ENCODE data around the gene COL6A3. TPM values are rescaled to one million over a fixed set of nuclear protein-coding genes. Genes with fewer than 3 reads are reported as not detected.

The COL6A3 gene
- total RNA-seq, 1 donor: 1,478 TPM

DNA sequence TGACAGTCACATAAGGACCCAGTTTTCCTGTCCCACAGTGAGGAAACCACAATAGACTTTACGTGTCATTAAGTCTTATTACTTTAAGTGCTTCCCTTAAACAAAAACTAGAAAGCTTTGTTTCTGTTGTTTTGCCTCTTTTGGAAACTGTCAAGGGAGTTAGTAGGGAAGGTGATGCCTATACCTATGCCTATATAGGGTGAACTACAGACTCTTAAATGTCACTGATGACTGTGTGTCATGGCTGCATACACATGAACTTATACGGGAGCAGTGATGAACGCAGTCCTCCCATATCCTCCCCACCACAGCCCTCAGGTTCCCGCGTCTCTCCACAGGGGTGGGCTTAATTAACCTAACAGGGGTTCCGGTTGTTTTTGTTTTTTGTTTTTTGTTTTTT lies 97.6 kb downstream of the COL6A3 start:
- H3K4me3 ChIP-seq (ENCODE audit: low read depth, low read length): no peak overlapping the region
- no peak for DNase-seq (ENCODE audit: low read depth)
- TF ChIP-seq CTCF (IDR thresholded peaks at IDR 0.05; ENCODE audit: insufficient read depth, low read length): no peak

- peak; percentile 91 for DNase-seq (ENCODE audit: low read depth)
Observed at GRCh38 chr2:237315829-237316225, 98.1 kb downstream of the COL6A3 start.

DNA sequence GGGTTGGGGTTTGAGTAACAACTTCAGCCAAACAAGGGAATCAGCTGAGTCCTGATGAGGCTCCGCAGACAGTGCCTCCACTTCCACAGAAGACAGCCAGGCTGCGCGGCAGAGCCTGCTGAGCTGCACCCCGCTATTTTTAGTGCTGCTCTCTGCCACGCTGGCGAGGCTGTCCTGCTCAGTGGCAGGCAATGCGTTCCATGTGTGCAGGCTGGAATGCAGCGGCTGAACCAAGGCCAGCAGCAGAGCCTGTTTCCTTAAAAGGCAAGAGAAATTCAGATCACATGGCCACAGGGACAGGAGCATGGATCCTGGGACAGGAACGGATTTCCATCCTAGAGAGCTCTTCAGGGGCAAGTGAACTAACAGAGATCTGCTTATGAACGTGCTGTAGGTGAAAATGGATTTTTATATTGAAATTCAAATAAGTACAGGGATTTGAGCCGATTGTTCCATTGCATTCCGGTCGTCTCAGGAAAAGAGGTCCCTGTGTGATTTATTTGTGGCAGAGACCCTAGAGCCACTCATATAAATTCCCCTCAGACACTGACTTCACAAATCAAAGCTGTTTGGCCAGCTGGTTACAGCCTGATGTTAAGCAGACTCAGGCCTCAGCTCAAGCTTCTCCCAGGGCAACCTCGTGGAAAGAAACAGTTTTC lies 98.7 kb downstream of the COL6A3 start:
- TF ChIP-seq CTCF (IDR thresholded peaks at IDR 0.05; ENCODE audit: insufficient read depth, low read length): peak; percentile 77
- no peak overlapping the region for H3K4me3 ChIP-seq (ENCODE audit: low read depth, low read length)
- peak; percentile 98 for DNase-seq (ENCODE audit: low read depth)

More at GRCh38 chr2:237315829-237316225, 98.1 kb downstream of the COL6A3 start:
- no peak overlapping the region for H3K4me3 ChIP-seq (ENCODE audit: low read depth, low read length)
- no peak for TF ChIP-seq CTCF (IDR thresholded peaks at IDR 0.05; ENCODE audit: insufficient read depth, low read length)

- no peak for DNase-seq (ENCODE audit: low read depth)
- H3K4me3 ChIP-seq (ENCODE audit: low read depth, low read length): no peak overlapping the region
Observed at GRCh38 chr2:237314681-237315080, 99.3 kb downstream of the COL6A3 start.

GRCh38 chr2:237314198-237314597 lies 99.8 kb downstream of the COL6A3 start:
- DNase-seq (ENCODE audit: low read depth): no peak
- no peak for TF ChIP-seq CTCF (IDR thresholded peaks at IDR 0.05; ENCODE audit: insufficient read depth, low read length)
- H3K4me3 ChIP-seq (ENCODE audit: low read depth, low read length): no peak overlapping the region

More at GRCh38 chr2:237314681-237315080, 99.3 kb downstream of the COL6A3 start:
- TF ChIP-seq CTCF (IDR thresholded peaks at IDR 0.05; ENCODE audit: insufficient read depth, low read length): no peak

DNA sequence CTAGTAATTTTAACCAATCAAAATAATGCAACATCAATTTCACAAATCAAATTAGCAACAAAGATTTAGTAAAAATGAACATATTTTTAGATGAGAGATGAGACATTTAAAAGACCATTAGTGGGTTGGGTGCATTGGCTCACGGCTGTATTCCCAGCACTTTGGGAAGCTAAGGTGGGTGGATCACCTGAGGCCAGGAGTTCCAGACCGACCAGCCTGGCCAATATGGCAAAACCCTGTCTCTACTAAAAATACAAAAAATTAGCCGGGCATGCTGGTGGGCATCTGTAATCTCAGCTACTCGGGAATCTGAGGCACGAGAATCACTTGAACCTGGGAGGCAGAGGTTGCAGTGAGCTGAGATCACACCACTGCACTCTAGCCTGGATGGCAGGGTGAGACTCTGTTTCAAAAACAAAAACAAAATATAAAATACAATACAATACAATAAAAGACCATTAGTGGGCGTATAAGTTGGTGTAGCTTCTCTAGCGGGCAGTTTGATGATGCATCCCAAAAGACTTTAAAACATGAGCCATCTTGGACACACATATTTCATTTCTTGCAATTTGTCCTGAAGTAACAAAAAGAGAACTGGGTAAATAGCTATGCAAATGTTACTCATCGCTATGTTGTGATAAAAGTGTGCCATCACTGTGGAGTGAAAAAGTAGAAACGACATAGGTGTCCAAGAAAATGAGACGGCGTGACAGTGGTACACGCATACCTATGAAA lies 101.8 kb downstream of the COL6A3 start:
- peak; percentile 43 for DNase-seq (ENCODE audit: low read depth)
- TF ChIP-seq CTCF (IDR thresholded peaks at IDR 0.05; ENCODE audit: insufficient read depth, low read length): no peak
- no peak overlapping the region for H3K4me3 ChIP-seq (ENCODE audit: low read depth, low read length)

All from fibroblast of the aortic adventitia (primary cell).